Astrocyte of the hippocampus (primary cell): Measurements from ENCODE around the gene BSND.
"Not testable (repeated sequence)": the region's sequence is repeated elsewhere in the genome, so short reads cannot be mapped to it uniquely, and the experiment has no call there.

Experiments used
- DNase-seq: peaks from one replicate; pipeline ENCODE4 v3.0.0; 2011; ENCODE audit warnings: low read depth, low spot score

The BSND gene

DNA sequence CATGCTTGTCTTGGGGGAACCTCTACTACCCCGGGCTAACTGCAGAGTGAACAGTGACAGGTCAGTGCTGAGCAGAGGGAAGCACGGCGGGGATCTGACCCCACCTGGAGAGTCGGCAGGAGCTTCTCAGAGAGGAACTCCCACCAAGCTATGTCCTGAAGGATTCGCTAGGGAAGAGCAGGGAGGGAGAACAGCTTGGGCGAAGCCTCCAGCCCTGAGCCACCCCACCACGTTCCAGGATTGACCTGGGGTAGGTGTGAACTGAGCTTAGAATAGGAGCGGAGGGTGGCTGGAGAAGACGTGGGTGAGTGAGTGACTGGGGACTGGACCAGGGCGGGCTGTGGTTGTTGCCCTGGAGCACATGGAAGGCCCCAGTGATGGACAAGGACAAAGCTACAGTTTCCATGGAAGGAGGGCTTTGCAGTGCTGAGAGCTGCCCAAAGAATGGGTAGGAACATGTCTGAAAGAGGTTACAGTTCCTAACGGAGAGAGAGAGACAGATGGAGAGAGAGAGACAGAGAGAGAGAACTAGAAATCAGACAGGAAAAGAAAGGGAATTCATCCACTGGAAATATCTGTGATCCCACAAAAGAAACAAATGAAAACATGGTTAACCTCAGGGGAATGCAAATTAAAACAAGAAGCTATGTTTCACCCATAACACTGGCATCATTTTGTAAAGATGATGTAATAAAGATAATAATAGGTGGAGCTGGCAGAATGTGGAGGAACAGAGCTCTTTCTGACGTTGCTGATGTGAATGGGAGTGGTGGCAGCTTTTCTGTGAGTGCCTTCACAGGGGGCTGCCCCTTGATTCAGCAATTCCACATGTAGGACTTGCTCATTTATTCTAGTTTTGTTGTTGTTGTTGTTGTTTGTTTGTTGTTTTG lies 17.2 kb downstream of the BSND start:
- peak; percentile 53 for DNase-seq

DNA sequence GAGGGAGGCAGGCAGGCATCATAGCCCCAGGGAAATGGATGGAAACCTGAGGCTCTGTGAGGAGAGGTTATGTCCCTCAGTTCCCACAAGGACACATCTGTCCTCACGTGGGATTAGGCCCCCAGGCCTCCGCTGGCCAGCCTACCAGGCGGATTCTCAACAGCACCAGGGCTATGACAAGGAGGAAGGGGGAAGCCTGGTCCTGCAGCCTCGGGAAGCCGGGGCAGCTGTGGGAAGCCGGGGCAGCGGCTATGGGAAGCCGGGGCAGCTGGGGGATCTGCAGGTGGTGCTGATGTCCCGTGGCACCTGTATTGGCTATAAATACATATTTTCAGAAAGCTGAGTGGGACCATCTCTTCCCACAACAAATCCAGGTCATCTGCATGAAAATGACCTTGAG lies 19.7 kb downstream of the BSND start:
- DNase-seq, result no peak

DNA sequence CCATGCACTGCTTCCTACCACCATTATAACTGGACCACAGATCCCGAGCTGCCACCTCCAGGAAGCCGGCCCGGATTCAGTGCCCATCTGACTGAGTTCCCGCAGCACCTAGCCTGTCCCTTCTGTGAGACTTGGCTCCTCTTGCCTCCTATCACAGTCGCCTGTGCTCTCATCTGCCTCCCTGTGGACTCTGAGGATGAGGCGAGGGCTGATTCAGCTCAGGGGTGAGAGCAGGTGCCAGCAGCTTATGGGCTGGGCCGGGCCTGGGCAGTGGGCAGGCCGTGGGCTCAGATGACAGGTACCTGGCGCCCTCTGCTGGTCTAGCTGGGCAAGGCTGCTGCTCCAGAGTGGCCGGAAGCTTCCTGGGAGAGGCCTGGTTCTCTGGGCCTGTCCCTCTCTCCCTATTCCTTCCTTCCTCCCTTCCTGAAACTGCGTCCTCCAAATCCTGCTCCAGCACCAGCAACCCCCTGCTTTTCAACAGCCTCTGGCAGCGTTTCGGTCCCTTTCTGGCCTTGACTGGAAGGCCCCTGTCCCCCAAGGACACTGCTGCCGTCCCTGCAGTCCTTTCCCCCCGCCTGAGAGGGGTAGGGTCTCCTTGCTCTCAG lies 23.3 kb downstream of the BSND start:
- DNase-seq, result peak; percentile 95

DNA sequence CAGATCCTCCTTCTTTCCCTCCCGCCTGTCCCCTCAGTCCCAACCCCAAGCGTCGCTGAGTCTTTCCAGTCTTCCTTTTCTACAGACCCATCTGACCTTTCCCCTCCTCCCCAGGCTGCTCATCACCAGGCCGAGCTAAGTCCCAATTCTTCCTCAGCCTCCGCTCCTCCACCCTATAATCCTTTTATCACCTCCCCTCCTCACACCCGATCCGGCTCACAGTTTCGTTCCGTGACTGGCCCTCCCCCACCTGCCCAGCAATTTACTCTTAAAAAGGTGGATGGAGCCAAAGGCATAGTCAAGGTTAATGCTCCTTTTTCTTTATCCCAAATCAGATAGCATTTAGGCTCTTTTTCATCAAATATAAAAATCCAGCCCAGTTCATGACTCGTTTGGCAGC lies 25.4 kb downstream of the BSND start:
- not testable (repeated sequence) for DNase-seq

DNA sequence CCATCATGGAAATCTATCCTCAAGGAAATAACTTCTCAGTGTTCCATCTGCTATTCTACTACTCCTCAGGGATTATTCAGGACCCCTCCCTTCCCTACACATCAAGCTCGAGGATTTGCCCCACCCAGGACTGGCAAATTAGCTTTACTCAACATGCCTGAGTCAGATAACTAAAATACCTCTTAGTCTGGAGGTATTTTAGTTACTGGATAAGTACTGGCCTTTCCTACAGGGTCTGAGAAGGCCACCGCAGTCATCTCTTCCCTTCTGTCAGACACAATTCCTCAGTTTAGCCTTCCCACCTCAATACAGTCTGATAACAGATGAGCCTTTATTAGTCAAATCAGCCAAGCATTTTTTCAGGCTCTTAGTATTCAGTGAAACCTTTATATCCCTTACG lies 27.9 kb downstream of the BSND start:
- DNase-seq, result not testable (repeated sequence)

DNA sequence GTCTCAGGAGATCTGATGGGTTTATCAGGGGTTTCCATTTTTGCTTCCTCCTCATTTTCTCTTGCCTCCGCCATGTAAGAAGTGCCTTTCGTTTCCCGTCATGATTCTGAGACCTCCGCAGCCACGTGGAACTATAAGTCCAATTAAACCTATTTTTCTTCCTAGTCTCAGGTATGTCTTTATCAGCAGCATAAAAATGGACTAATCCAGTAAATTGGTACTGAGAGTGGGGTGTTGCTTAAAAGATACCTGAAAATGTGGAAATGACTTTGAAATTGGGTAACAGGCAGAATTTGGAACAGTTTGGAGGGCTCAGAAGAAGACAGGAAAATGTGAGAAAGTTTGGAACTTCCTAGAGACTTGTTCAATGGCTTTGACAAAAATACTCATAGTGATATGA lies 32.4 kb downstream of the BSND start:
- DNase-seq, result not testable (repeated sequence)

DNA sequence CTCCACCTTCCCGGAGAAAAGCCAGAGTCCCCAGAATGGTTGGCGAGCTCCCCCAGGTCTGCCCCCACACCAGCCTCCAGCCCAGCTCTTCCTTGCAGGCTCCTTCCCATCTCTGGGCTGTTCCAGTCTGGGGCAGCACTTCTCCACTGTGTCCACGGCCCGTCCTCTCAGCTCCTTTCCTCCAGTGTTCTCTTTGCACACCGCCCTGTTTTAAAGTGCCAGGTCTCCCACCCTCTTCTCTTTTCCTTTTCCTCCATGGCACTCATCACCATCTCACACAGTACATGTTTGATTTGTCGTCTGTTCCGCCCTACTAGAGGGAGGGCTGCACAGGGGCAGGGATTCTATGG lies 34.5 kb downstream of the BSND start:
- no peak for DNase-seq

DNA sequence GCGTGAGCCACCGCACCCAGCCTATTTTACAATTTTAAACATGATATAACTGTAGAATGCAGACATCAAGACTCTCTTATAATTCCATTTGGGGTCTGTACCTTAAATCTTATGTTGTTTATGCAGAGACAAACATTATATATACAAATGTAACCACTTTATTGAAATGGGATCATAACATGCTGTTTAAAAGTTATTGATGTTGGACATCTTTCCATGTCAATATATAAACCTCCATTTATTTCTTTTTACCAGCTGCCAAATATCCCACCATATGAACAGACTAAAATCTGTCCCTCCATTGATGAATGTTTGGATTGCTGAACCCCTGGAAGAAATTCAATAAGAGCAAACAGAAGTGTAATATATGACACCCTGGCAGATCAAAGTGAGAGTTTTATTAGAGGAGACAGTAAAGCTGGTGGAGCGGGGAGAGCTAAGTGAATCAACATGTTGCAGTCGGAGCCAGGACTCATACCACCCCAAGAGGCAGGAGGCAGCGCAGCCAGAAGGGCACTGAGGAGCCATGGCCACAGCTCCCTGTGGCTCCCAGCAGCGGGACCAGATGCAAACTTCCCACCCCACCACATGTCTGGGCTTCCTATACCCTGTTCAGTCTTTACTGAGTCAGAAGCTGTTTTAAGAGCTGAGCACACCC lies 35.9 kb downstream of the BSND start:
- DNase-seq, result no peak

DNA sequence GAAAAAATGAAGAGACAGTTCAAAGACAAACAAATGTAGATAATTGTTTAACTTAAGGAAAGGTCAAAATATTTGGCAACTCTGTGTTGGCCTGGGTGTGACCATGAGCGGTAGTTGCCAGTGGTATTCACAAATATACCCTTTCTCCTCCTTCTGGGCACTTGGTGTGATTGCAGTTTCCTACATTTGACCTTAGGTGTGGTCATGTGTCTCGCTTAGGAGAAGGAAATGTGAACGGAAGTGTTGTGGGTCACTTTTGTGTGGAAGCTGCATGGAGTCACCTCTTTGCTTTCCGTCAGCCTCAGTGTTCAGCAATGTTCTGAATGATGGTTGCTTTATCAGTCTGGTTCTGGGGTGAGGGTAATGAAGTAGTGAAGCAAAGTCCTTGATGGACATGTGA lies 37.2 kb downstream of the BSND start:
- no peak for DNase-seq

DNA sequence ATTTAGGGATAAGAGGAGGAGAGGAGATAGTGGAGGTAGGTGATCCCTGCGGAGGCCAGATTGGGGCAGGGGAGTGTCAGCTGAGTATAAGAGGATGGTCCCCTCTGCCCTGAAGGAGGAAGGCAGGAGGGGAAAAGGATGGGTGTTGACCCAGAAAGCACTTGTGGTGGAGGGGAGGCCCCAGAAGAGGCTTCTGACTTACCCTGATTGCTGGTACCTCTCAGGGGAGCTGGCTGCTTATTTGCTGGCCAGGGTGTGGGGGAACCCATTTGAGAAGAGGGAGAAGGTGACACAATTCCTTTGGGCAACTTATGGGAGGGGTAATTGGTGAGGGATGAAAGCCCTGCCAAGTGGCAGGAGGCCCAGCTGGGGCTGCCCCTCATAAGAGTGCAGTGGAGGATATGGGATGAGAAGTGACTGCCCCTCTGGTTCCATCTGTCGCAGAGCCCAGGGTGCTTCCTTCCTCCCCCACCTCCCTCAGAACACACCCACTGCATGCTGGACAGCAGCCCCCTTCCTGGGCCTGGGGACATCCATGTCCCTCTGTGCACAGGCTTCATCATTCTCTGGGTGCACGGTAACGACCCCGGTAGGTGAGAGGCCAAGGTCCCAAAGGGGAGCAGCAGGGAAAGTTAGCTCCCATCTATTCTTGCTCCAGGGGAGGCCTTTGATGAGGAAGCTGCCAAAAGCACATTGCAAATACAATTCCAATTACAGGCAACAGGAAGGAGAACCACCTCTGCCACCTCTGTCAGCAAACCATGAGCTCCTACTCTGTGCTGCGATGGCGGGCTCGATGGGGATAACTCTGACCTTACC lies 39.2 kb downstream of the BSND start:
- no peak for DNase-seq

DNA sequence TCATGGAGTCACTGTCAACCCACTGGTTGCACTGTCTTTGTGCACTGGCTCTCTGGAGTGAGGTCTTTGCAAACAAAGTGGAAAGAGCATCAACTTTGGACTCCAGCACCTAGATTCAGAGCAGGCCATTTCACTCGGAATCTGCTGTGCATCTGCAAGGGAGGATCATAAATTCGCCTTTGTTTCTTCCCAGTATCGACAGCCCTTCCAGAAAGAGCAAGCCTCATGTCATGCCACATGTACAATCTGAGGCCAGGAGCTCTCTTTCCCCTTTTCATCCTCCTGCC lies 39.8 kb downstream of the BSND start:
- no peak for DNase-seq

DNA sequence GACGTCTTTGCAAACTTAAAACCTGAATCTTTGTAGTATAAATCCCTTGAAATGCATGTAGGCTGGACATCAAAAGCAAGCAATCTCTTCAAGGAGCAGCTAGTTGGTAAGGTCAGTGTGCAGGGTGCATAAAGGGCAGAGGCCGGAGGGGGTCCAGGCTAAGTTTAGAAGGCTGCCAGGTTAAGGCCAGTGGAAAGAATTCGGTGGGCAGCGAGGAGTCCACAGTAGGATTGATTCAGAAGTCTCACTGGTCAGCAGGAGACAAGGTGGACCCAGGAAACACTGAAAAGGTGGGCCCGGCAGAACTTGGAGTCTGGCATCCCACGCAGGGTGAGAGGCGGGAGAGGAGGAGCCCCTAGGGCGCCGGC lies 40.2 kb downstream of the BSND start:
- no peak for DNase-seq

DNA sequence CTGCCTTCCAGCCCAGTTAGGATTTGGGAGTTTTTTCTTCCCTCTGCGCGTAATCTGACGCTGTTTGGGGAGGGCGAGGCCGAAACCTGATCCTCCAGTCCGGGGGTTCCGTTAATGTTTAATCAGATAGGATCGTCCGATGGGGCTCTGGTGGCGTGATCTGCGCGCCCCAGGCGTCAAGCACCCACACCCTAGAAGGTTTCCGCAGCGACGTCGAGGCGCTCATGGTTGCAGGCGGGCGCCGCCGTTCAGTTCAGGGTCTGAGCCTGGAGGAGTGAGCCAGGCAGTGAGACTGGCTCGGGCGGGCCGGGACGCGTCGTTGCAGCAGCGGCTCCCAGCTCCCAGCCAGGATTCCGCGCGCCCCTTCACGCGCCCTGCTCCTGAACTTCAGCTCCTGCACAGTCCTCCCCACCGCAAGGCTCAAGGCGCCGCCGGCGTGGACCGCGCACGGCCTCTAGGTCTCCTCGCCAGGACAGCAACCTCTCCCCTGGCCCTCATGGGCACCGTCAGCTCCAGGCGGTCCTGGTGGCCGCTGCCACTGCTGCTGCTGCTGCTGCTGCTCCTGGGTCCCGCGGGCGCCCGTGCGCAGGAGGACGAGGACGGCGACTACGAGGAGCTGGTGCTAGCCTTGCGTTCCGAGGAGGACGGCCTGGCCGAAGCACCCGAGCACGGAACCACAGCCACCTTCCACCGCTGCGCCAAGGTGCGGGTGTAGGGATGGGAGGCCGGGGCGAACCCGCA lies 40.8 kb downstream of the BSND start, which contains the start of gene PCSK9:
Gene PCSK9 (plus strand): TSS at position 207 of the 741 bp plus-strand sequence. CDS start 290 bp downstream, at position 497.
- DNase-seq, result peak; percentile 62

DNA sequence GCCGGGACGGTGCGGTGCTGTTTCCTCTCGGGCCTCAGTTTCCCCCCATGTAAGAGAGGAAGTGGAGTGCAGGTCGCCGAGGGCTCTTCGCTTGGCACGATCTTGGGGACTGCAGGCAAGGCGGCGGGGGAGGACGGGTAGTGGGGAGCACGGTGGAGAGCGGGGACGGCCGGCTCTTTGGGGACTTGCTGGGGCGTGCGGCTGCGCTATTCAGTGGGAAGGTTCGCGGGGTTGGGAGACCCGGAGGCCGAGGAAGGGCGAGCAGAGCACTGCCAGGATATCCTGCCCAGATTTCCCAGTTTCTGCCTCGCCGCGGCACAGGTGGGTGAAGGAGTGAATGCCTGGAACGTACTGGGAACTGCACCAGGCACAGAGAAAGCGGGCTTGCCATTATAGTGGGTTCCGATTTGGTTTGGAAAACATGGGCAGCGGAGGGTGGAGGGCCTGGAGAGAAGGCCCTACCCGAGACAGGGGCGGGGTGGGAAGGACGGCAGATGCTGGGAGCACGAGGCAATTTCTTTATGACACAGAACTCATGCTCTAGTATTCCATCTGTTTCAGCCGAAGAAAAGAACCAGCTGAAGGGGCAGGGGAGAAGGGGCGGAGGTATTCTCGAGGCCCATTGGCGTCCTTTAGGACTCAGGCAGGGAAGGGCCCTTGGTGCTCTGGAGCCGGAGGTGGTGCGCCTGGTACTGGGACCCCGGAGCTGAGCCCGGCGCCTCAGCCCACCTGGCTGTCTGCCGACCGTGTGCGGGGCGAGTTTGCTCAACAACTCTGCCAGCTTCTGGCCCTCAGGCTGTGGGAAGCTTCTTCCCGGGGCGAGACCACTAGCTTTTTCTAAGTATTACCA lies 41.6 kb downstream of the BSND start:
- peak; percentile 25 for DNase-seq

DNA sequence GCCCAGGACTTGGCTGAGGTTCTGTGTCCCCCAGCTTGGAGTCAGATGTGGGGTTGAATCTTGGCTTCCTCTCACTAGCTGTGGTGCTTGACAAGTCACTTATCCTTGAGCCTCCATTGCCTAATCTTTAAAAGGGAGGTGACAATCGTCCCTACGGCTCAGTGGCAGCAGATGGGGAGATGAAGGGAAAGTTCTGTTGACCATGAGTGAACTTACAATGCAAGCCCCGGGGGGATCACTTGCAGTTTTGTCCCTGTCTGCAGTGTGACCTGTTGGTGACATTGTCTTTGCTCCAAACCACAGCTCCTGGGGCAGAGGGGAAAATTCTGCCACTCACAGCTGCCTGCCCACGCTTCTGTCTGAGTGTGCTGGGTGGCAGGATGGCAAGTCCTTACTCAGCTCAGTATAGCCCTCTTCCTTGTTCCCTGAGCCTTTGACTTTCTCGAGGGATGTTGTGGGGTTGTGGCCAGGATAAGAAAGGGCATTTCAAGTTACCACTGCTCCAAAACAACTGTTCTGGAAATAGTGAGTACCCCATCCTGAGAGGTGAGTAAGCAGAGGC lies 42.3 kb downstream of the BSND start:
- no peak for DNase-seq

DNA sequence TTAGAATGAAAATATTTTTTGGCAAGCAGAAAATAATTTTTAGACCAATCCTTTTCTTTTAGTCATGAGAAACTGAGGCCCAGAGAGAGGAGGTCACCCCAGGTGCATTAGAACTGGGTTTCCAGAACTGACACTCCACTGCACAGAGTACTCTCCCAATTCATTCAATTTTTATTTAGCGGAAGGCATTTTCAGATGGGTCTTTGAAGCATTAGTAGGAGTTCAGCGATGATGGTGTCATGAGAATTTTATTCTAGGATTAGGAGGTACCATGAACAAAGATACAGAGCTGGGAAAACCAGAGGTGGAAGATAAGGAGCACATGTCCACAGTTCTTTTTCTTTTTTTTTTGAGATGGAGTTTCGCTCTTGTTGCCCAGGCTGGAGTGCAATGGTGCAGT lies 42.9 kb downstream of the BSND start:
- no peak for DNase-seq

DNA sequence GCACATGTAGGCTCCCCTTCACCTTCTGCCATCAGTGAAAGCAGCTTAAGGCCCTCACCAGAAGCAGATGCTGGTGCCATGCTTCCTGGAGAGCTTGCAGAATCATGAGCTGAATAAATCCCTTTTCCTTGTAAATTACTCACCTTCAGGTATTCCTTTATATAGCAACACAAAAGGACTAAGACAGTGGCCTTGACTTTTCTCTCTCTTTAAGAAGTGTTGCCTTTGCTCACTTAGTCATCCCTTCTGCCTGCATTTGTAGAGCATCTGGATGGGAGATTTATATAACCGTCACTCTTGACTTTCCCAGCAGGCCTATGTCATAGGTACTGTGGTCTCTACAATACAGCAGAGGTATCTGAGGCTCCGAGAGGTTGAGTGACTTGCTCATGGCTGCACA lies 44.3 kb downstream of the BSND start:
- DNase-seq, result no peak

DNA sequence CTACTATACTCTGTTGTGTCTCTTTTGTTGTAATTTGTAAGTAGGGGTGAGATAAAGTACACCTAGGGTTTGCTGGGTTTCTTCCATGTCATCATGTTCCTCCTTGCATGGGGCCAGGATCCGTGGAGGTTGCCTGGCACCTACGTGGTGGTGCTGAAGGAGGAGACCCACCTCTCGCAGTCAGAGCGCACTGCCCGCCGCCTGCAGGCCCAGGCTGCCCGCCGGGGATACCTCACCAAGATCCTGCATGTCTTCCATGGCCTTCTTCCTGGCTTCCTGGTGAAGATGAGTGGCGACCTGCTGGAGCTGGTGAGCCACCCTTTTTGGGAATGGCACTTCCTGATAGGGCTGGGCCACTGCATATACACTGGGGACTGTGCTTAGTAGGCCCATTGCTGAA lies 45.0 kb downstream of the BSND start:
- DNase-seq, result no peak

DNA sequence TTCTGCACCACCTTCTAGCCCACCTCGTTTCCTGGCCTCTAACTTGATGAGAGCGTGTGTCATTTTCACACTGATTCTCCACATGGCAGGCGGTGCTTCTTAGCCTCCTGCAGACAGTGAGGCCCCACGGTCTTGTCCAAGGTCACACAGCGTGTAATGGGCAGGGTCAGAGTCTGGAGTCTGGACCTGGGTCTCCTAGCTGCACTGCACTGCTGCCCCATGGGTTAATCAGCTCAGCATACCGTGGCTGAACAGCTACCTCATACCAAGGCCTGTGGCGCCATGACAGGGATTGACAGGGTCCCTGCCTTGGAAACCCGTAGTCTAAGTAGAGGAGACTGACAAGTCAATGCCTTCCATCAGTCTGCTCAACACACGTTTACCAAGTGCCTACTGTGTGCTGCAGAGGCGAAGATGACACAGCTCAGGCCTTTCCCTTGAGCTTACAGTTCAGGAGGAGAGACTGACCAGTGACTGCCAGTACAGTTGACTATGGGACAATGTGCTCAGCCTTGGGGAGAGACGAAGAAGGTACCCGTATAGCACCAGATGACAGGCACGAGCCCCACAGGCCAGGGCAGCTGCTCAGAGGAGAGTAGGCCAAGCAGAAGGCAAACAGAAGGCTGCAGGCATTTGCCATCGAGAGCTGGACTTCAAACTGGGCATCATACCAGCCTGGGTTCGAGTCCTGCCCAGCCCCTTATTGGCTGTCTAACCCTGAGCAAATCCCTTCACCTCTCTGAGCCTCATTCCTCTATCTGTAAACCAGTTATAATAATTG lies 46.1 kb downstream of the BSND start:
- DNase-seq, result no peak
